ENCODE data around the gene MCRIP2.

- TF ChIP-seq, protein P1, sequence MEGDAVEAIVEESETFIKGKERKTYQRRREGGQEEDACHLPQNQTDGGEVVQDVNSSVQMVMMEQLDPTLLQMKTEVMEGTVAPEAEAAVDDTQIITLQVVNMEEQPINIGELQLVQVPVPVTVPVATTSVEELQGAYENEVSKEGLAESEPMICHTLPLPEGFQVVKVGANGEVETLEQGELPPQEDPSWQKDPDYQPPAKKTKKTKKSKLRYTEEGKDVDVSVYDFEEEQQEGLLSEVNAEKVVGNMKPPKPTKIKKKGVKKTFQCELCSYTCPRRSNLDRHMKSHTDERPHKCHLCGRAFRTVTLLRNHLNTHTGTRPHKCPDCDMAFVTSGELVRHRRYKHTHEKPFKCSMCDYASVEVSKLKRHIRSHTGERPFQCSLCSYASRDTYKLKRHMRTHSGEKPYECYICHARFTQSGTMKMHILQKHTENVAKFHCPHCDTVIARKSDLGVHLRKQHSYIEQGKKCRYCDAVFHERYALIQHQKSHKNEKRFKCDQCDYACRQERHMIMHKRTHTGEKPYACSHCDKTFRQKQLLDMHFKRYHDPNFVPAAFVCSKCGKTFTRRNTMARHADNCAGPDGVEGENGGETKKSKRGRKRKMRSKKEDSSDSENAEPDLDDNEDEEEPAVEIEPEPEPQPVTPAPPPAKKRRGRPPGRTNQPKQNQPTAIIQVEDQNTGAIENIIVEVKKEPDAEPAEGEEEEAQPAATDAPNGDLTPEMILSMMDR (IDR thresholded peaks at IDR 0.05 in 2 of 3, conservative IDR thresholded peaks at IDR 0.05 in 1 of 3; ENCODE audit: insufficient read depth in 2 of 3, low read depth in 1 of 3, low read length in 3 of 3): no peak
- TF ChIP-seq ZNF668 (CRISPR knock-in tag; IDR thresholded peaks at IDR 0.05) (no peak), RCOR1 (IDR thresholded peaks at IDR 0.05; ENCODE audit: borderline replicate concordance in 1 of 2, low read depth in 2 of 2, low read length in 2 of 2) (no peak), POU5F1 (IDR thresholded peaks at IDR 0.05; ENCODE audit: borderline replicate concordance, low read depth, low read length, partially characterized antibody) (no peak), EP400 (IDR thresholded peaks at IDR 0.05) (no peak)
- TF ChIP-seq, protein P2, sequence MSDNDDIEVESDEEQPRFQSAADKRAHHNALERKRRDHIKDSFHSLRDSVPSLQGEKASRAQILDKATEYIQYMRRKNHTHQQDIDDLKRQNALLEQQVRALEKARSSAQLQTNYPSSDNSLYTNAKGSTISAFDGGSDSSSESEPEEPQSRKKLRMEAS (CRISPR knock-in tag; IDR thresholded peaks at IDR 0.05): no peak
Observed at GRCh38 chr16:596736-597060, 44.9 kb upstream of the MCRIP2 start.
